ENCODE measurements around the gene KDM1A.

- TF ChIP-seq CTCF (IDR thresholded peaks at IDR 0.05) = no peak
- no peak for TF ChIP-seq EP300 (IDR thresholded peaks at IDR 0.05; ENCODE audit: low read depth)
- no peak for TF ChIP-seq POLR2A (IDR thresholded peaks at IDR 0.05)
These were observed 20.1 kb downstream of the KDM1A start for GRCh38 chr1:23039308-23039826.

Data from transverse colon (tissue), 3 donors.